Activated CD4-positive, alpha-beta T cell treated with anti-CD3 and anti-CD28 coated beads, Interleukin-2, amount 50 U/mL, for 16 hours (primary cell): Measurements from ENCODE around the gene ENTPD6.
A peak's percentile ranks its signal among the peaks of the same experiment; 100 is the strongest.

Source experiments
- DNase-seq: peaks from one replicate; pipeline ENCODE4 v3.0.0-alpha.2; 2020

ENTPD6 gene

GRCh38 chr20:25211273-25211672, 15.8 kb downstream of the ENTPD6 start:
- no peak for DNase-seq

GRCh38 chr20:25212242-25212641, 16.7 kb downstream of the ENTPD6 start:
- DNase-seq: no peak

- no peak for DNase-seq
Observed at GRCh38 chr20:25213566-25214425, 18.3 kb downstream of the ENTPD6 start.

GRCh38 chr20:25214426-25214790, 18.9 kb downstream of the ENTPD6 start:
- no peak for DNase-seq

GRCh38 chr20:25214819-25215218, 19.3 kb downstream of the ENTPD6 start:
- DNase-seq: no peak

- DNase-seq: no peak
Observed at GRCh38 chr20:25215521-25215920, 20.0 kb downstream of the ENTPD6 start.

GRCh38 chr20:25216199-25216945, 20.9 kb downstream of the ENTPD6 start:
- DNase-seq: no peak

GRCh38 chr20:25217161-25218108, 21.9 kb downstream of the ENTPD6 start:
- no peak for DNase-seq

GRCh38 chr20:25218109-25218486, 22.6 kb downstream of the ENTPD6 start:
- no peak for DNase-seq

- DNase-seq: no peak
Observed at GRCh38 chr20:25218492-25218891, 23.0 kb downstream of the ENTPD6 start.

- DNase-seq: no peak
Observed at GRCh38 chr20:25219365-25219764, 23.9 kb downstream of the ENTPD6 start.

- no peak for DNase-seq
Observed at GRCh38 chr20:25220021-25220730, 24.7 kb downstream of the ENTPD6 start.

- DNase-seq: no peak
Observed at GRCh38 chr20:25220810-25221591, 25.5 kb downstream of the ENTPD6 start.

GRCh38 chr20:25221592-25222460, 26.3 kb downstream of the ENTPD6 start:
- no peak for DNase-seq

GRCh38 chr20:25222461-25223178, 27.1 kb downstream of the ENTPD6 start:
- no peak for DNase-seq

GRCh38 chr20:25223179-25223661, 27.7 kb downstream of the ENTPD6 start:
- DNase-seq: peak; percentile 78

GRCh38 chr20:25223765-25224720, 28.5 kb downstream of the ENTPD6 start:
- no peak for DNase-seq

- no peak for DNase-seq
Observed at GRCh38 chr20:25224941-25225340, 29.4 kb downstream of the ENTPD6 start.
